Measurements from ENCODE around the gene ACAT1. TPM values are rescaled to one million over a fixed set of nuclear protein-coding genes. Genes with fewer than 3 reads are reported as not detected.

Gene ACAT1
- polyA plus RNA-seq, 1 of the 3 experiments (the other 2 are of a cell fraction) = 78.8 TPM

GRCh38 chr11:108144615-108145014, 23.2 kb downstream of the ACAT1 start:
- H3K9ac ChIP-seq = no peak overlapping the region
- H3K4me1 ChIP-seq (ENCODE audit: control insufficient read depth in 1 of 2, insufficient read depth in 2 of 2, low read depth in 1 of 2, low read length in 1 of 2) = peaks cover 0 to 2% of the 10 kb centered on the region in 2 experiments; a peak in 1 of 4 replicates
- POLR2A ChIA-PET = no interaction called here
- H3K79me2 ChIP-seq (ENCODE audit: insufficient read depth) = no peaks in the 10 kb centered on the region
- H3F3A ChIP-seq (replicated peaks; ENCODE audit: insufficient read depth) = peaks cover 4% of the 10 kb centered on the region
- peaks cover 69 to 88% of the 10 kb centered on the region in 2 experiments for H3K36me3 ChIP-seq (replicated peaks in 1 of 2; ENCODE audit: control insufficient read depth in 1 of 2, insufficient read depth in 2 of 2, low read length in 1 of 2)
- 95% methylated on average over 3 of the region's 3 CpGs for WGBS (ENCODE audit: low lambda C conversion rate)
- H2AFZ ChIP-seq (ENCODE audit: low read depth) = no peak overlapping the region
- H3K9me2 ChIP-seq = no peaks in the 10 kb centered on the region
- H3K27ac ChIP-seq (ENCODE audit: low read depth in 2 of 2, low read length in 1 of 2) = no peak overlapping the region
- H4K20me1 ChIP-seq (ENCODE audit: insufficient read depth) = no peaks in the 10 kb centered on the region
- H3K4me3 ChIP-seq (ENCODE audit: low read depth in 2 of 2, low read length in 1 of 2) = no peak overlapping the region
- H3K27me3 ChIP-seq (ENCODE audit: insufficient read depth) = no peaks in the 10 kb centered on the region
- no peak overlapping the region for H3K4me2 ChIP-seq
- H3K9me3 ChIP-seq = no peaks in the 10 kb centered on the region
- CTCF ChIA-PET = interaction anchor here (1.6 kb wide), 1 partner anchor 10 kb away, joined by 5 read pairs; no protein-coding TSS in a partner anchor
- no peak for TF ChIP-seq ZBTB33 (IDR thresholded peaks at IDR 0.05; ENCODE audit: borderline replicate concordance, low read depth)
- TF ChIP-seq TEAD4 (IDR thresholded peaks at IDR 0.05; ENCODE audit: borderline replicate concordance, insufficient read depth) = no peak
- no peak for TF ChIP-seq CTCF (IDR thresholded peaks at IDR 0.05)
- TF ChIP-seq POLR2AphosphoS5 (IDR thresholded peaks at IDR 0.05; ENCODE audit: low read depth, low read length) = no peak
- no peak for TF ChIP-seq EP300 (IDR thresholded peaks at IDR 0.05; ENCODE audit: borderline replicate concordance in 1 of 2, low read depth in 1 of 2, low read length in 1 of 2)
- no peak for TF ChIP-seq EZH2phosphoT487 (IDR thresholded peaks at IDR 0.05; ENCODE audit: borderline replicate concordance, low read depth)
- no peak for TF ChIP-seq PBX3 (IDR thresholded peaks at IDR 0.05)
- no peak for TF ChIP-seq MAX (IDR thresholded peaks at IDR 0.05; ENCODE audit: low read depth)
- no peak for TF ChIP-seq CHD2 (IDR thresholded peaks at IDR 0.05; ENCODE audit: low read length, partially characterized antibody)
- no peak for TF ChIP-seq IRF3 (IDR thresholded peaks at IDR 0.05; ENCODE audit: low read depth, low read length)
- TF ChIP-seq RCOR1 (IDR thresholded peaks at IDR 0.05; ENCODE audit: low read length) = no peak
- no peak for TF ChIP-seq FOSL2 (IDR thresholded peaks at IDR 0.05; ENCODE audit: borderline replicate concordance, low read depth)
- no peak for TF ChIP-seq GABPA (IDR thresholded peaks at IDR 0.05; ENCODE audit: low read depth)
- no peak for TF ChIP-seq NFIC (IDR thresholded peaks at IDR 0.05; ENCODE audit: borderline replicate concordance)
- TF ChIP-seq TCF12 (IDR thresholded peaks at IDR 0.05) = no peak
- TF ChIP-seq SIN3A (IDR thresholded peaks at IDR 0.05; ENCODE audit: borderline replicate concordance, low read depth, low read length) = no peak
- TF ChIP-seq FOXM1 (IDR thresholded peaks at IDR 0.05; ENCODE audit: low read depth) = no peak
- no peak for TF ChIP-seq MEF2A (IDR thresholded peaks at IDR 0.05; ENCODE audit: borderline replicate concordance, low read depth)
- no peak for DNase-seq
